Vagina (tissue), 2 donors: ENCODE measurements around the gene ZNF804B. TPM values are rescaled to one million over a fixed set of nuclear protein-coding genes. Genes with fewer than 3 reads are reported as not detected.

Source experiments
- DNase-seq, 2 donors: peaks; one replicate each; pipeline ENCODE4 v3.0.0-alpha.2; 2017; ENCODE audit errors: extremely low spot score in 2 of 2
- H3K27ac ChIP-seq: fragments of 200-600 bp; sonication (generic); one replicate; pipeline ENCODE4 v1.5.1; 2019
- H3K27me3 ChIP-seq: fragments of 200-600 bp; sonication (generic); one replicate; pipeline ENCODE4 v1.5.1; 2019
- H3K36me3 ChIP-seq, 2 donors: fragments of 200-600 bp; sonication (generic); one replicate each; pipeline ENCODE4 v1.5.1; 2017 to 2019
- H3K4me1 ChIP-seq: fragments of 200-600 bp; sonication (generic); one replicate; pipeline ENCODE4 v1.5.1; 2019
- H3K4me3 ChIP-seq, 2 donors: fragments of 200-600 bp; sonication (generic); 1 replicate in 1 of 2; 2 replicates in 1 of 2; pipeline ENCODE4 v1.5.1; 2016 to 2019
- H3K9me3 ChIP-seq: fragments of 200-600 bp; sonication (generic); one replicate; pipeline ENCODE4 v1.5.1; 2019
- CTCF ChIP-seq, 3 experiments: fragments of 450-650 bp in 2 of 3; fragments of 200-600 bp in 1 of 3; sonication (generic) in 1 of 3; IDR thresholded peaks; one replicate each; pipeline ENCODE4 v1.5.1; 2017 to 2019; ENCODE audit warnings: antibody characterized with exemption in 3 of 3, mild to moderate bottlenecking in 2 of 3, moderate library complexity in 2 of 3
- POLR2A ChIP-seq, 2 donors: fragments of 450-650 bp; IDR thresholded peaks; one replicate each; pipeline ENCODE4 v1.6.1; 2017; ENCODE audit warnings: antibody characterized with exemption in 2 of 2, mild to moderate bottlenecking in 2 of 2, moderate library complexity in 2 of 2
- POLR2AphosphoS5 ChIP-seq, 2 donors: sonication (generic); formaldehyde crosslinking; IDR thresholded peaks; one replicate each; pipeline ENCODE4 v1.9.0; 2017; ENCODE audit warnings: antibody characterized with exemption in 2 of 2, mild to moderate bottlenecking in 2 of 2, low read depth in 1 of 2; ENCODE audit not compliant: insufficient read depth in 1 of 2
- intact Hi-C: fragments of 100-400 bp; cut with DNase I; formaldehyde crosslinking; loops from one replicate; pipeline ENCODE4 v1.15.1; 2023
- total RNA-seq: library from RNA; depleted of rRNA; stranded (reverse); fragments of >200 nt; gene quantifications from one replicate; pipeline ENCODE4 v1.2.3, GENCODE V29; 2016

ZNF804B gene
- total RNA-seq, 1 donor from 2014 or later, result not detected

- H3K4me3 ChIP-seq, result no peak overlapping the region
- TF ChIP-seq CTCF (IDR thresholded peaks at IDR 0.05), result no peak
- TF ChIP-seq POLR2A (IDR thresholded peaks at IDR 0.05), result no peak
- TF ChIP-seq POLR2AphosphoS5 (IDR thresholded peaks at IDR 0.05; ENCODE audit: insufficient read depth in 1 of 2, low read depth in 1 of 2), result no peak
- DNase-seq, result no peak
Measured at GRCh38 chr7:88919478-88920131, 160.1 kb downstream of the ZNF804B start.

GRCh38 chr7:88922944-88923343 lies 163.4 kb downstream of the ZNF804B start:
- intact Hi-C loops, result no loop called here
- DNase-seq, result no peak
- Histone ChIP-seq H3K4me1 (no peaks in the 10 kb centered on the region), H3K9me3 (no peaks in the 10 kb centered on the region), H3K4me3 (no peak overlapping the region), H3K36me3 (no peaks in the 10 kb centered on the region), H3K27me3 (no peaks in the 10 kb centered on the region), H3K27ac (no peak overlapping the region)
- TF ChIP-seq POLR2AphosphoS5 (IDR thresholded peaks at IDR 0.05; ENCODE audit: insufficient read depth in 1 of 2, low read depth in 1 of 2), result no peak
- TF ChIP-seq CTCF (IDR thresholded peaks at IDR 0.05), result no peak
- no peak for TF ChIP-seq POLR2A (IDR thresholded peaks at IDR 0.05)

More at GRCh38 chr7:88919478-88920131, 160.1 kb downstream of the ZNF804B start:
- Histone ChIP-seq H3K27ac (no peak overlapping the region), H3K4me1 (no peaks in the 10 kb centered on the region), H3K9me3 (no peaks in the 10 kb centered on the region), H3K36me3 (no peaks in the 10 kb centered on the region), H3K27me3 (no peaks in the 10 kb centered on the region)
- intact Hi-C loops, result no loop called here

- no peaks in the 10 kb centered on the region for H3K27me3 ChIP-seq
- no peaks in the 10 kb centered on the region for H3K9me3 ChIP-seq
- intact Hi-C loops, result no loop called here
- TF ChIP-seq CTCF (IDR thresholded peaks at IDR 0.05) (no peak), POLR2A (IDR thresholded peaks at IDR 0.05) (no peak), POLR2AphosphoS5 (IDR thresholded peaks at IDR 0.05; ENCODE audit: insufficient read depth in 1 of 2, low read depth in 1 of 2) (no peak)
- no peak overlapping the region for H3K4me3 ChIP-seq
- H3K36me3 ChIP-seq, result no peaks in the 10 kb centered on the region
- DNase-seq, result no peak
- H3K27ac ChIP-seq, result no peak overlapping the region
- H3K4me1 ChIP-seq, result no peaks in the 10 kb centered on the region
Measured at GRCh38 chr7:88928276-88928675, 168.8 kb downstream of the ZNF804B start.

- Histone ChIP-seq H3K27me3 (no peaks in the 10 kb centered on the region), H3K27ac (no peak overlapping the region), H3K4me3 (no peak overlapping the region), H3K36me3 (no peaks in the 10 kb centered on the region), H3K9me3 (no peaks in the 10 kb centered on the region), H3K4me1 (no peaks in the 10 kb centered on the region)
- intact Hi-C loops, result no loop called here
- DNase-seq, result no peak
- no peak for TF ChIP-seq POLR2A (IDR thresholded peaks at IDR 0.05)
- no peak for TF ChIP-seq CTCF (IDR thresholded peaks at IDR 0.05)
- TF ChIP-seq POLR2AphosphoS5 (IDR thresholded peaks at IDR 0.05; ENCODE audit: insufficient read depth in 1 of 2, low read depth in 1 of 2), result no peak
Measured at GRCh38 chr7:88929719-88930118, 170.2 kb downstream of the ZNF804B start.

- intact Hi-C loops, result no loop called here
- H3K27me3 ChIP-seq, result no peaks in the 10 kb centered on the region
- no peak overlapping the region for H3K27ac ChIP-seq
- H3K36me3 ChIP-seq, result no peaks in the 10 kb centered on the region
- TF ChIP-seq POLR2A (IDR thresholded peaks at IDR 0.05), result no peak
- TF ChIP-seq POLR2AphosphoS5 (IDR thresholded peaks at IDR 0.05; ENCODE audit: insufficient read depth in 1 of 2, low read depth in 1 of 2), result no peak
- TF ChIP-seq CTCF (IDR thresholded peaks at IDR 0.05), result no peak
- no peak overlapping the region for H3K4me3 ChIP-seq
- H3K9me3 ChIP-seq, result no peaks in the 10 kb centered on the region
- DNase-seq, result no peak
- no peaks in the 10 kb centered on the region for H3K4me1 ChIP-seq
Measured at GRCh38 chr7:88933285-88933684, 173.8 kb downstream of the ZNF804B start.
